CD4-positive, alpha-beta T cell treated with Interleukin-2 at 100 ng/mL for 4 hours (primary cell): ENCODE results near the gene TAF3.
"Not testable (repeated sequence)": the region's sequence is repeated elsewhere in the genome, so short reads cannot be mapped to it uniquely, and the experiment has no call there.

Source experiments
- DNase-seq: peaks from one replicate; pipeline ENCODE4 v3.0.0-alpha.2; 2020; ENCODE audit warnings: low spot score

The TAF3 gene, protein sequence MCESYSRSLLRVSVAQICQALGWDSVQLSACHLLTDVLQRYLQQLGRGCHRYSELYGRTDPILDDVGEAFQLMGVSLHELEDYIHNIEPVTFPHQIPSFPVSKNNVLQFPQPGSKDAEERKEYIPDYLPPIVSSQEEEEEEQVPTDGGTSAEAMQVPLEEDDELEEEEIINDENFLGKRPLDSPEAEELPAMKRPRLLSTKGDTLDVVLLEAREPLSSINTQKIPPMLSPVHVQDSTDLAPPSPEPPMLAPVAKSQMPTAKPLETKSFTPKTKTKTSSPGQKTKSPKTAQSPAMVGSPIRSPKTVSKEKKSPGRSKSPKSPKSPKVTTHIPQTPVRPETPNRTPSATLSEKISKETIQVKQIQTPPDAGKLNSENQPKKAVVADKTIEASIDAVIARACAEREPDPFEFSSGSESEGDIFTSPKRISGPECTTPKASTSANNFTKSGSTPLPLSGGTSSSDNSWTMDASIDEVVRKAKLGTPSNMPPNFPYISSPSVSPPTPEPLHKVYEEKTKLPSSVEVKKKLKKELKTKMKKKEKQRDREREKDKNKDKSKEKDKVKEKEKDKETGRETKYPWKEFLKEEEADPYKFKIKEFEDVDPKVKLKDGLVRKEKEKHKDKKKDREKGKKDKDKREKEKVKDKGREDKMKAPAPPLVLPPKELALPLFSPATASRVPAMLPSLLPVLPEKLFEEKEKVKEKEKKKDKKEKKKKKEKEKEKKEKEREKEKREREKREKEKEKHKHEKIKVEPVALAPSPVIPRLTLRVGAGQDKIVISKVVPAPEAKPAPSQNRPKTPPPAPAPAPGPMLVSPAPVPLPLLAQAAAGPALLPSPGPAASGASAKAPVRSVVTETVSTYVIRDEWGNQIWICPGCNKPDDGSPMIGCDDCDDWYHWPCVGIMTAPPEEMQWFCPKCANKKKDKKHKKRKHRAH

GRCh38 chr10:7818295-7819120, at the start of gene TAF3:
Gene TAF3, plus strand, starts transcription at chr10:7818505. Its CDS starts 205 bp downstream, at chr10:7818710.
- peak; percentile 89 for DNase-seq

GRCh38 chr10:7773845-7774801, 44.2 kb upstream of the TAF3 start:
- no peak for DNase-seq

DNA sequence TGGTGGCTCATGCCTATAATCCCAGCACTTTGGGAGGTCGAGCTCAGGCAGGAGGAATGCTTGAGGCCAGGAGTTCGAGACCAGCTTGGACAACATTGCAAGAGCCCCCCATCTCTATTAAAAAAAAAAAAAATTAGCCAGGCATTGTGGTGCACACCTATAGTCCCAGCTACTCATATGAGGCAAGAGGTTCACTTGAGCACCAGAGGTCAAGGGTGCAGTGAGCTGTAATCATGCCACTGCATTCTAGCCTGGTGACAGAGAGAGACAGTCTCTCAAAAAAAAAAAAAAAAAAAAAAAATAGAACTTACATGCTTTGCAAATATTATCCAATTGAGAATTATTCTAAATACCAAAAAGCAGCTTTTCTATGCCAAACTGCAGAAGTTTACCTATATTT, 41.5 kb upstream of the TAF3 start:
- no peak for DNase-seq

DNA sequence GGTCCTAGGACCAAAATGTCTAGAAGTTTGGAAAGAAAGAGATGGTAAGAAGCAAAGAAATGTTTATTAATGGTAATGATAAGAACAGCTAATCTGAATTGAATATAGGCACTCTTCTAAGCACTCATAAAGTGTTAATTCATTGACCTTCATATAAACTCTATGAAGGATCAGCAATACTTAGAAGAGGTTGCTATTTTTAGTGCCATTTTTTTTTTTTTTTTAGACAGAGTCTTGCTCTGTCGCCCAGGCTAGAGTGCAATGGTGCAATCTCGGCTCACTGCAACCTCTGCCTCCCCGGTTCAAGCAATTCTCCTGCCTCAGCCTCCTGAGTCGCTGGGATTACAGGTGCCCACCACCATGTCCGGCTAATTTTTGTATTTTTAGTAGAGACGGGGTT, 36.1 kb upstream of the TAF3 start:
- DNase-seq = not testable (repeated sequence)

- DNase-seq = no peak
These were observed 31.9 kb upstream of the TAF3 start for GRCh38 chr10:7786430-7786829.

DNA sequence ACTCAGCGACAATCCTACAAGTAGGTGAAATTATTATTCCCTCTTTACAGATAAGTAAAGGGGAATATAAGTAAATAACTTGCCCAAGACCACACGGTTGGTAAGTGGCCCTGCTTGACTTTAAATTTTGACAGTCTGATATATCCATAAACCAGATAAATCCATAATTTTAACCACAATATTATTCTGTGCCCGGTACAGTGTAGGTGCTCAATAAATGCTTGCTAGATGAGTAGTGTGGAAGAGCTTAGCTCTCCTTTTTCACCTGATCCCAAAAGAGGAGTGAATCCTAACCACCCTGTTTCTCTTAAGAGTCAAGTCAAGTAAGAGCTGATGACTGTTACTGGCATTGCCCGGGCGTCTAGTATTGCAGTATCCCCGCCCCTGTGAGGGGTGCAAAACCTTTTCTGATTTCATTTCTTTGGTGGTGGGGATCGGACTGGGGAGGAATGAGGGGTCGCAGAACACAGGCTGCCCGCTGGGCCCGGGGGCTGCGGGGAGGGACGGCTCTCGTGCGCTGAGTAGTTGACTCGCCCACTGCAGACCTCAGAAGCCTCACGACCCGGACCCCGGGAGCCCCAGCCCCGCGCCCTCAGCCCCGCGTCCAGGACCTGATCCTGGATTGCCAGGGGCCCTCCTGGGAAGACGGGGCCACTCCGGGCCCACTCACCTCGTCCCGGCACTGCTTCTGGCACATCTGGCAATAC, 31.0 kb upstream of the TAF3 start:
- no peak for DNase-seq

DNA sequence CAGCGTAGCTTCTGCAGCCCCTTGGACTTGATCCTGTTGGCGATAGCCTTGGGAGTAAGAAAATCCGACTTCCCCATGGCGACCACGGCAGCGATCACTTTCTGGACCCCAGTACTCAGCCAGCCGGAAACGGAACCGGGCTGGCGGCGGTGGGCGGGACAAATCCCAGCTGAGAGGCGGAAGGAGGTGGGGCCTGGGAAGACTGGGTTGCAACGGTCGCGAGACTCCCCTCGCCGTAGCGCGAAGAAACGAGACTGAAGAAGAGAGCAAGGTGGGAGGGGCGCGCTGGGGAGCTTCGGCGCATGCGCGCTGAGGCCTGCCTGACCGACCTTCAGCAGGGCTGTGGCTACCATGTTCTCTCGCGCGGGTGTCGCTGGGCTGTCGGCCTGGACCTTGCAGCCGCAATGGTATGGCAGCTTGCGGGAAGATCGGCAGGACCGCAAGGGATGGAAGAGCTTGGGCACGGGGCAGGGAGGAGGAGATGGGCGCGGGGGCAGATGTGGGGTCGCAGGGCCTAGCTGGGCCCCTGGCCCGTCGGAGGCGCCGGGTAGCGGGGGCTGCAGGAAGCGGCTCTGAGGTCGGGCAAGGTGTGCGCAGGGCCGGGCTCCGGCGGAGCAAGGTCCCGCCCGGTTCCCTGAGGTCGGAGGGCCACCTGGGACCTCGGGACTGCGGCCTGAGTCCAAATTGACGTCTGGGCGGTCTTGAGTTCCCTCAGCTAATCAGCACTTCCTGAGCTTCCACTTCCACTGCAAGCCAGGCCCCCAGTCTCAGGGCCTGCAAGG, 30.3 kb upstream of the TAF3 start, which contains the start of the genes ATP5F1C and KIN:
TSS of gene ATP5F1C (plus strand) at position 321 of the 782 bp plus-strand sequence. CDS start at position 352, 31 bp downstream.
TSS of gene KIN (minus strand) at position 137 of the 782 bp plus-strand sequence. CDS start at position 77, 60 bp downstream.
- peak; percentile 98 for DNase-seq

GRCh38 chr10:7788639-7789286, 29.5 kb upstream of the TAF3 start:
- no peak for DNase-seq

GRCh38 chr10:7789390-7789789, 28.9 kb upstream of the TAF3 start:
- DNase-seq = no peak

- no peak for DNase-seq
These were observed 25.8 kb upstream of the TAF3 start for GRCh38 chr10:7792541-7792940.

GRCh38 chr10:7794251-7795026, 23.9 kb upstream of the TAF3 start:
- DNase-seq = no peak

DNA sequence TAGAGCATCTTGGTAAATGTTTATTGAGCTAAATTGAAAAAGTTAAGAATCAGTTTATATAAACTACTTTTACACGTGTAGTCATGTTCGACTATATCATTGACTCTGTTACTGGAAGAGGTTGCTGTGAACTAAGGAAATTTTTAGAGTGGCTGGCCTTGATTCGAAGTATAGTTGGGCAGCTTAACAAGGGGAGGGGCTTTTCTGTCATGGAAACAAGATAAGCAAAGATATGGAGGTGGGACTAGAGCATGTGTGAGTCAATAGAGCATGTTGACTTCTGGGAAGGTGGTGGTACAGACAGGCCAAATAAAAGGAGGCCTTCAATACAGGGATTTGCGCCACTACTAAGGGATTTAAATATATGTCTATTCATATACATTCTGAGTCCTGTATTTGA, 22.7 kb upstream of the TAF3 start:
- DNase-seq = no peak

GRCh38 chr10:7797582-7797981, 20.7 kb upstream of the TAF3 start:
- no peak for DNase-seq

DNA sequence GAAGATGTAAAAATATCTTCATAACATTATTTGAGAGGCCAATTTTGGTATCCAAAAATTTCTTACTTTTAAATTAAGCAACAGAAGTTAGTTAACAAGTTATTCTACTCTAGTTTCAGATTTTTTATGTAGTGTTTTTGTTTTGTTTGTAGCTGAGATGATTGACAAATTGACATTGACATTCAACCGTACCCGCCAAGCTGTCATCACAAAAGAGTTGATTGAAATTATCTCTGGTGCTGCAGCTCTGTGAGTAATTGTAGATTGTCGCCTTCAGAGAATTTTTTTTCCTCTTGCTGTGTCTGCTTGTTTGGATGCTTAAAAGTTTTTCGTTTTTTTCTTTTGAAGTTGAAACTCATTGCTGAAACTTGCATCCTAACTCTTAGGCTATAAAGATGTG, 15.7 kb upstream of the TAF3 start:
- no peak for DNase-seq

DNA sequence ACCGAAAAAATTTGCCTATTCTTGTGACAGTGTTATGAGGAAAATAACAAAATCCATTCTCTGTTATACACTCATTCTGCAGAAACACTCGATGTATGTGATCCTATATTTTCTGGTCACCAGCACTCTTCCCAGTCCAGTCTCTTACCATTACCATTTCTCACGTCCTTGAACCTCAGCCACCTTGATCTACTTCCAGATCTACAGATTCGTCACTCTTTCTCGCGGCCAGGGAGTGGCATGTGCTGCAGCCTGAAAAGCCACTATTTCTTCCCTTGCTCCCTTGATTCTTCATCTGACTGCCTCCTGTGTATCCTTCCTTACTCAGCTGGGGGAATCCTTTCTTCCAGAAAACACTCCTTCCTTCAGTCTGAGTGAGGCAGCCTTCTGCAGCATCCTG, 14.1 kb upstream of the TAF3 start:
- no peak for DNase-seq

DNA sequence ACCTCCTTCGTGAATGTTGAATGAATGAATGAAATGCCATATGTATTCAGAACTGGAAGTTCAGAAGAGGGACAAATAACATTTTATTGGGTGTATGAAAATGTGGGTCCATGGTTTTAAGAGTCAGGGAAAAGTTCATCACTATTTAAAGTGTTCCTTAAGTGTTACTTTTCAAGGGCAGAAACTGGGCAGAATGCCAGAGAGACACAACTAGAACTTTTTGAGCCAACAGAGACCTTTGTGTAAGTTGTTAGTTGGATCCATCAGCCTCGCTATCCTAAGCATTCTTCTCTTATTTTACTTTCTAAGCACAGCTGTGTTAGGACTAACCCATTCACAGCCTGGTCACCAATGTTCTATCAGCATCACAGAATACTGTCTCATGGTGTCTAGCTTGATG, 13.6 kb upstream of the TAF3 start:
- no peak for DNase-seq

GRCh38 chr10:7808686-7809267, 9.5 kb upstream of the TAF3 start:
- no peak for DNase-seq

- DNase-seq = no peak
These were observed 7.9 kb upstream of the TAF3 start for GRCh38 chr10:7810443-7810842.
